WERI-Rb-1 (cell line): Measurements from ENCODE around the gene GFRA1.
A peak's percentile ranks its signal among the peaks of the same experiment; 100 is the strongest.
"Not testable (repeated sequence)": the region's sequence is repeated elsewhere in the genome, so short reads cannot be mapped to it uniquely, and the experiment has no call there.

ENCODE experiments used
- DNase-seq: peaks from one replicate; pipeline ENCODE4 v3.0.0-alpha.2; 2020
- H3K27ac ChIP-seq: fragments of 250-450 bp; sonication (Bioruptor Pico); 2 replicates; pipeline ENCODE4 v1.5.1; 2020; ENCODE audit warnings: mild to moderate bottlenecking, moderate library complexity
- H3K27me3 ChIP-seq: fragments of 250-450 bp; sonication (Bioruptor Pico); 2 replicates; pipeline ENCODE4 v1.5.1; 2021; ENCODE audit warnings: mild to moderate bottlenecking, low read depth, moderate library complexity; ENCODE audit not compliant: insufficient read depth, severe bottlenecking
- H3K36me3 ChIP-seq: fragments of 250-450 bp; sonication (Bioruptor Pico); 2 replicates; pipeline ENCODE4 v1.5.1; 2020; ENCODE audit warnings: mild to moderate bottlenecking, moderate library complexity
- H3K4me3 ChIP-seq: 2 replicates; pipeline ENCODE4 v1.5.1; 2011; ENCODE audit warnings: low read depth, mild to moderate bottlenecking, control low read depth, low read length
- H3K9me3 ChIP-seq: fragments of 250-450 bp; sonication (Bioruptor Pico); 2 replicates; pipeline ENCODE4 v1.5.1; 2021; ENCODE audit warnings: mild to moderate bottlenecking, moderate library complexity; ENCODE audit not compliant: severe bottlenecking
- TF ChIP-seq, protein P1 (sequence below): IDR thresholded peaks from 2 replicates; pipeline ENCODE4 v1.5.1; 2011; ENCODE audit warnings: low read depth, mild to moderate bottlenecking, control low read depth, inconsistent platforms, low read length

Gene GFRA1

DNA sequence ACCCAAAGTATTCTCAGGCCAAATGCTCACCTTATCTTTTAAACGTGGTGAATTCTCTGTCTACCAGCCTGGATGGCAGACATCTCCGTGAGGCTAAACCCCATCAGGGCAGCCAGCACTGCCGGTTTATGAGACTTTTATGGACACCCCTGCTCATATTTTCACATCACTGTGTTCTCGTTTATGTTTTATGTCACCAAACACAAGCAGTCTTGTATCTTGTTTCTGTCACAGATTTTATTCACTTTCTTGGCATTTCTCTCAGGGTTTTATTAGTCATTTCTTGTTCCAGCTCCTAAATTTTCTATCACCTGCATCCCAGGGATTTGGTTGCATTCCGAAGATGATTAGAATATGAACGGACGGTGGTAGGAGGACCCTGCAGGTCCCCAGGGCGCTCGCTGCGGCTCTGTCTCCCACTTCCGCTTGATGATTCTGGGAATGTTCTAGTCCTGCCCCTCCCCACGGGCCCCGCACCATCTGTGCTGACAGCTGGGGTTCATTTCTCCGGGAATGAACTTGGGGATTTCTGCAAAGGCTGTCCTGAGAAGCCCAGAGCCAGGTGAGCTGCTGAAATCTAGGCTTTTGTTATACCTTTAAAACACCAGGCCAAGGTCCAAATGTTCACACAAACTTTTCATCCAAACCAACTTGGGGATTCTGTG, 217.6 kb downstream of the GFRA1 start:
- DNase-seq = peak; percentile 88
- Histone ChIP-seq H3K27me3 (no peaks in the 10 kb centered on the region), H3K9me3 (no peaks in the 10 kb centered on the region), H3K4me3 (no peak overlapping the region), H3K27ac (peak overlapping the region; percentile 73), H3K36me3 (no peaks in the 10 kb centered on the region)
- TF ChIP-seq, protein P1, sequence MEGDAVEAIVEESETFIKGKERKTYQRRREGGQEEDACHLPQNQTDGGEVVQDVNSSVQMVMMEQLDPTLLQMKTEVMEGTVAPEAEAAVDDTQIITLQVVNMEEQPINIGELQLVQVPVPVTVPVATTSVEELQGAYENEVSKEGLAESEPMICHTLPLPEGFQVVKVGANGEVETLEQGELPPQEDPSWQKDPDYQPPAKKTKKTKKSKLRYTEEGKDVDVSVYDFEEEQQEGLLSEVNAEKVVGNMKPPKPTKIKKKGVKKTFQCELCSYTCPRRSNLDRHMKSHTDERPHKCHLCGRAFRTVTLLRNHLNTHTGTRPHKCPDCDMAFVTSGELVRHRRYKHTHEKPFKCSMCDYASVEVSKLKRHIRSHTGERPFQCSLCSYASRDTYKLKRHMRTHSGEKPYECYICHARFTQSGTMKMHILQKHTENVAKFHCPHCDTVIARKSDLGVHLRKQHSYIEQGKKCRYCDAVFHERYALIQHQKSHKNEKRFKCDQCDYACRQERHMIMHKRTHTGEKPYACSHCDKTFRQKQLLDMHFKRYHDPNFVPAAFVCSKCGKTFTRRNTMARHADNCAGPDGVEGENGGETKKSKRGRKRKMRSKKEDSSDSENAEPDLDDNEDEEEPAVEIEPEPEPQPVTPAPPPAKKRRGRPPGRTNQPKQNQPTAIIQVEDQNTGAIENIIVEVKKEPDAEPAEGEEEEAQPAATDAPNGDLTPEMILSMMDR = no peak

DNA sequence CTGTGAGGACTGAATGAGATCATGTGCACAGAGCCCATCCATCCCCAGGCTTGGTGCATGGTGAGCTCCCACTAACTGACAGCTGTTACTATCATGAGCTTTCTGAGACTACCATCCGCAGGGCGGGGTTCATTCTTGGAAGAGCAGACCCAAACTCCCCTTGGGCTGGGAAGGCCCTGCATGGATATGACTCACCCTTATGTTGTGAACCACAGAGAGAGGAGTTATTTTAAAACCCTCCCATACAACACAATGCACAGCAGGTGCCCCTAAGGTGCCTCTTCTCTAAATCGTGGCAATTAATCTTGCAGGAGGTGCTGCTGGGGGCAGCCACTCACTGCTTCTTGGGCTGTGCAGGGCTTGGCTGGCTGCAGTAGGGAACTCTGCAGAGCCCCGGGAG, 219.1 kb downstream of the GFRA1 start:
- peak; percentile 55 for DNase-seq
- no peaks in the 10 kb centered on the region for H3K36me3 ChIP-seq
- H3K27ac ChIP-seq = no peak overlapping the region
- no peaks in the 10 kb centered on the region for H3K27me3 ChIP-seq
- TF ChIP-seq, protein P1 = no peak
- H3K4me3 ChIP-seq = no peak overlapping the region
- no peaks in the 10 kb centered on the region for H3K9me3 ChIP-seq

DNA sequence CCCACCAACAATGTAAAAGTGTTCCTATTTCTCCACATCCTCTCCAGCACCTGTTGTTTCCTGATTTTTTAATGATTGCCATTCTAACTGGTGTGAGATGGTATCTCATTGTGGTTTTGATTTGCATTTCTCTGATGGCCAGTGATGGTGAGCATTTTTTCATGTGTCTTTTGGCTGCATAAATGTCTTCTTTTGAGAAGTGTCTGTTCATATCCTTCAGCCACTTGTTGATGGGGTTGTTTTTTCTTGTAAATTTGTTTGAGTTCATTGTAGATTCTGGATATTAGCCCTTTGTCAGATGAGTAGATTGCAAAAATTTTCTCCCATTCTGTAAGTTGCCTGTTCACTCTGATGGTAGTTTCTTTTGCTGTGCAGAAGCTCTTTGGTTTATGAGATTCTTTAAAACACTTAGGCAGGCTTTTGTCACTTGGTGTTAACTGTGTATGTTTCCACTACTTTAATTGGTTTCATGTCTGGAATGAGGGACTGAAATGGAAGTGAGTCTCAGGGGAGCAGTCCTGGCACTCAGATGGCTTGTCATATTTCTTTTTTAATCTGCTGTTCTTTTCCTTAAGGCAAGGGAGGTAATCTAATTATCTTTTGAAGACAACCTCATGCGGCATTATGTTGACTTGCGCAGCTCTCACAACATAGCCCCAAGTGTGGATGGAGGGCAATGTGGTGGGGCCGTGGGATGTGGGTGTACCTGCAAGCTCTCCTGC, 219.8 kb downstream of the GFRA1 start:
- H3K27me3 ChIP-seq, DNase-seq: not testable (repeated sequence)

DNA sequence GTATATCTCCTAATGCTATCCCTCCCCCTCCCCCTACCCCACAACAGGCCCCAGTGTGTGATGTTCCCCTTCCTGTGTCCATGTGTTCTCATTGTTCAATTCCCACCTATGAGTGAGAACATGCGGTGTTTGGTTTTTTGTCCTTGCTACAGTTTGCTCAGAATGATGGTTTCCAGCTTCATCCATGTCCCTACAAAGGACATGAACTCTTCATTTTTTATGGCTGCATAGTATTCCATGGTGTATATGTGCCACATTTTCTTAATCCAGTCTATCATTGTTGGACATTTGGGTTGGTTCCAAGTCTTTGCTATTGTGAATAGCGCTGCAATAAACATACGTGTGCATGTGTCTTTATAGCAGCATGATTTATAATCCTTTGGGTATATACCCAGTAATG, 220.5 kb downstream of the GFRA1 start:
- DNase-seq, H3K9me3 ChIP-seq, H3K27me3 ChIP-seq, H3K36me3 ChIP-seq, H3K4me3 ChIP-seq, H3K27ac ChIP-seq: not testable (repeated sequence)

More for the DNA sequence above, 219.8 kb downstream of the GFRA1 start:
- not testable (repeated sequence) for H3K27ac ChIP-seq, H3K4me3 ChIP-seq, H3K36me3 ChIP-seq, H3K9me3 ChIP-seq

DNA sequence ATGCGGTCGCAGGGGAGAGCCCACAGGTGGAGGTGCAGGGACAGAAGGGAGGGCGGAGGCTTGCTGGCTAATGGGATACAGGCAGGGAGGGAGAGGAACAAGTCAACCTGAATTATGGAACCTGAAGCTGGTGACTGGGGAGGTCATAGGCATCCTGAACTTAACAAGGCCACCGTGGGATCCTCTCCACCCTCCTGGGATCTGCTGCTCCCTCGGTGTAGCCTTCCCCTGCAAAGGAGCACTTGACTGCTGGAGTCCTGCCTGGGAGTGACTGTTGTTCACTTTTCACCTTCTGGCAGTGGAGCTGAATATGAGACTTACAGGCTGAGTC, 223.1 kb downstream of the GFRA1 start:
- Histone ChIP-seq H3K27me3 (no peaks in the 10 kb centered on the region), H3K36me3 (no peaks in the 10 kb centered on the region), H3K27ac (no peak overlapping the region), H3K9me3 (no peaks in the 10 kb centered on the region), H3K4me3 (no peak overlapping the region)
- TF ChIP-seq, protein P1 = no peak
- DNase-seq = no peak

DNA sequence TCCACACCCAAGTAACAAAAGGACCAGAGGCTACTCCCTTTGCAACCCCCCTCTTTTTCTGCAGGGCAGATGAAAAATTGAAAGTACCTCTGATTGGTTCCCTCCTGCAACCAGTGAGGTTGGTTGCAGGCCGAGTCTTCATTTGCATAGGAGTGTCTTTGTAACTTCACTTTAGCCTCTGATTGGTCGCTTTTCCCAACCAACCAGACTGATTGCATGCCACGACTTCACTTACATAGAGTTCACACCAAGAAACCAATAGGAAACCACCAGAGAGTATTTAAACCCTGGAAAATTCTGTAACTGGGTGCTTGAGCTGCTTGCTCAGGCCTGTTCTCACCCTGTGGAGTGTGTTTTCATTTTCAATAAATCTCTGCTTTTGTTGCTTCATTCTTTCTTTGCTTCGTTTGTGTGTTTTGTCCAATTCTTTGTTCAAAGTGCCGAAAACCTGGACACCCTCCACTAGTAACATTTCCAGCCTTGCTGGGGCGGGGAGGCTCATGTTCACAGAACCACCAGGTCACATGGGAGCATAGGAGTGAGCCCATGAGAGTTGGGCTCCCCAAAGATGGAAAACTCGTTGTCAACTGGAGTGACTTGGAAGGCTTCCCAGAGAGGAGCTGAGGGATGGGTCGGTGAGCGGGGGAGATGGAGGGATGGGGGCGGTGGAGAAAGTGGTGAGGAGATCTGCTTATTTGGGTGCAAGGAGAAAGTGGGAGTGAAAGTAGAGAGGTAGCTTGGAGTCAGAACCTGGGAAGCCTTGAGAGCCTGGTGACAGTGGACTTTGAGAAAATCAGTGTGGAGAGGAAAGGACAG, 223.6 kb downstream of the GFRA1 start:
- Histone ChIP-seq H3K27ac (no peak overlapping the region), H3K9me3 (no peaks in the 10 kb centered on the region), H3K36me3 (no peaks in the 10 kb centered on the region), H3K27me3 (no peaks in the 10 kb centered on the region), H3K4me3 (no peak overlapping the region)
- TF ChIP-seq, protein P1 = no peak
- no peak for DNase-seq
